8988T (cell line): Measurements from ENCODE around the gene SLC12A7.
A peak's percentile ranks its signal among the peaks of the same experiment; 100 is the strongest.

Source experiments
- DNase-seq: peaks from one replicate; pipeline ENCODE4 v3.0.0; 2011

The SLC12A7 gene

DNA sequence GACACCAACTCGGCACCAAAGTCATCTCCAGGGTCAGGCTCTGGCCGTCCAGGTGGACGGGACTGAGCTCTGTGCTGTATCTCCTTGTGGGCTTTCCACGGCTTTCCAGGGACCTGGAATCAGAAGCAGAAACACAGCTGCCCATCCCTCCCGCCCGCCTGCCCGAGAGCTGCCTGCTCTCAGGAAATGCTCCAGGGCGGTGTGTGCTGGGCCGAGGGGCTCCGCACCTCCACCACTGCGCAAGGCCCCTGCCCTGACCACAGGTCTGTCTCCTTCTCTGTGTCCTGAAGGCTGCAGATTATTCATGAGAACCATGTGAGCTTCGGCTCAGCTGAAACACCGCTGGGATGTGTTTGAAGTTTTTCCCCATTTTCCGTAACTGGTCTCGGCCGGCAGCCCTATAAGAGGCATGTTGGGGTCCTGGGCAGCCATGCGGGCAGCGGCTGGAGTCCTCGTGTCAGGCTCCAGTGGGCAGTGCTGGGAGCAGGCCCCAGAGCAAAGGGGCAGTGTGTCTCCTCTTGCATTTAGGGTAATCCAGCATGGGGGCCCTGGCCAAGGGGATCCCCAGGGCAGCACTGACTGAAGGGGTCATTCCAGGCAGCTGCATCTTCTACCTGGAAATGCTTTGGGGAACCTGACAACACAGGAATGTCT is 80.4 kb downstream of the SLC12A7 start:
- peak; percentile 18 for DNase-seq

DNA sequence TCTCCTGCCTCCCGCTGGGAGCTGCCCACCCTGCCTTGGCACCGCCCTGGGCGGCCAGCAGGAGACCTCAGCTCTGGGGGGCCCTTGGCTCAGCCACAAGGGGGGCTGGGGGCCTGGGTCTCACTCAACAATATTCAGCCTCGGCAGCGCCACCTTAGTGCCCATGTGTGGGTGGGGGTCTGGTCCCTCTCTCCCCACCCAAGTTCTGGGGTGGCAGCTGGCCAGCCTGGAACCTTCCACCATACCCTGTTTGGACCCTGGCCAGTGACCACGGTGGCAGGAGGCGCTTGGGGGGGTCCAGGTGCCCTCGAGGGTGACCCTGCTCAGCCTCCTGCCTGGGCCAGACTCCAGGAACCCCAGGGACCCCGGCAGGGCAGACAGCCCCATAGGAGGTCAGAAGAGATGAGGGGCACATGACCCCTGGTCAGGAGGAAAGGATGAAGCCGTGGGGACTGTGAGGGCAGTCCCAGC is 81.0 kb downstream of the SLC12A7 start:
- no peak for DNase-seq

DNA sequence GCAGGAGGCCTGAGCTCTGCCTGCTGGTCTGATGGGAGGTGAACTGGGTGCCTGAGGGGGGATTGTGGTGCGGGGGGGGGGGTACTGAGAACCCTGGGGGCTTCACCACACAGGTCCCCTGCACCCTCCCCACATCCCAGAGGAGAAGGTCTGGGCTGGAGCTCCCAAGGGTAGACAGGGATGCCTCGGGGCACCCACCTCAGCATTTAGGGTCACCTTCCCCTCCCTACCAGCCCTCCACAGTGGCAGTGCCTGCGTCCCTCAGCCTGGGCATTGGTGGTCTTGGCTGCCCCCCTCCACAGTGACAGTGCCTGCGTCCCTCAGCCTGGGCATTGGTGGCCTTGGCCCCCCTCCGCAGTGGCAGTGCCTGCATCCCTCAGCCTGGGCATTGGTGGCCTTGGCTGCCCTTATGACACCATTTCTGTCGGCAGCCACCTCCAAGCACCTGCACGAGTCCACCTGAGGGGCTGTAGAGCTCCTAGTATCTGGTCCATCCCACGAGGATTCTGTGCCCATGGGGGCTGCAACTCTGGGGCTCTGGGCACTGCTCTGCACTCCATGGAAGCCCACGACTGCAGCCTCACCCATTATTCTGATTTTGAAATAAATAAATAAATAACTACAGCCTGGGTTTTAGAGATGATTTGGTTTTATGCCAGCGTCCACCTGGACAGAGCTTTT is 81.8 kb downstream of the SLC12A7 start:
- DNase-seq, result peak; percentile 29

DNA sequence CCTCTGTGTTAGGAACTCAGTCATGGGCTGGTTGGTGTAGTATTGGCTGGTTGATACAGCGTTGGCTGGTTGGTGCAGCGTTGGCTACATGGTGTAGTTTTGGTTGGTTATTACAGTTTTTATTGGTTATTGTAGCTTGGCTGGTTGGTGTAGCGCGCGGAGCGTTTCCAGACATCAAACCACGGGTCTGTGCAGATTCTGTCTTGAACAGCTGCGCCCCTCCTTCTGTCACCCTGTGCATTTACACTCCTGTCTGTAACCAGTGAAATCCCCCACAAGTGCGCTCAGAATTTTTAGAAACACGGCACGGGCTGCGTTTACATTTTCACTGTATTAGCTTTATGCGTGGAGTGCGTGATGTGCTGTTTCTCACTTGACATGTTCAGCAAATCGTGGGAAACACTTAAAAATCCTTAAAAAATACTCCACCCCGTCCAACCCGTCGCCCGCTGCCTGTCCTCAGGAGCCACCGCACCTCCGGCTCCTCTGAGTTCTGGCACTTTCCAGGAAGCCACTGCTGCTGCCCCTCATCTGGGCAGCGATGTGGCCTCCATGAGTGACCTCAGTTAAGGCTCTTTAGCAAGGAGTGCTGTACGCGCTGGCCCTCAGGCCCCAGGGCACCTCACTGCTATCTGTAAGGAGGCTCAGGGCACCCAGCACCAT is 82.5 kb downstream of the SLC12A7 start:
- DNase-seq, result peak; percentile 21

DNA sequence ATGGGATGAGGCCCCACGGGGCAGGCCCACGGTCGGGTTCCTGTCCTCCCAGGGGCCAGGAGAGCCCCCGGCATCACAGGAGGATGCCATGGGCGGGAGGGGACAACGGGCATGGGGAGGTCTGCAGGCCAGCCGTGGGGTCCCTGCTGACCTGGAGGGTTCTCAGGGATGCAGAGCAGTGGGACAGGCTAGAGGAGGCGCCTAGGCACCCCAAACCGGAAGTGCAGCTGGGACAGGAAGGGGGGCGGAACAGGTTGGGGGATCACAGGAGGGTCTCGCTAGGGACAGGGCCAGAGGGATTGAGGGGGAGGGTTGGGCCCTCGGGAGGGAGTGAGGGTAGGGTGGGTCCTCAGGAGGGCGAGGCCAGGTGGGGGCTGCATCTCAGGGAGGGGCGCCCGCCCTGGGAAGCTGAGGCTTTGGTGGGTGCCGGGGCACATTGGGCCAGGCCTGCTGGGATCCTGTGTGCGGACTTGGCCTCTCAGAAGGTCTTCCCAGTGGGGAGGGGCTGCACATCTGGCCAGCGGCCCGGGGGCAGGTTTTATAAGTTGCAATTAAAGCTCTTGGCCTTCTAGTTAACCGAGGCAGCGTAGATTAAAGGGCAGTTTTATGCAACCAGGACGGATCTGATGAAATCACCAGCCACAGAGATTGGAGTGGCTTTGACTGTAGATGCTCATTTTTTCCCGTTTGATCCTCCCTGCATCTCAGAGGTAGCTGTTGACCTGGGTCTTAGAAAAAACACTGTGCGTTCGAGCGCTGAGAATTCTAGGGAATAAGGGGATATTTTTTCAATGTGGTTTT is 83.2 kb downstream of the SLC12A7 start:
- peak; percentile 30 for DNase-seq

DNA sequence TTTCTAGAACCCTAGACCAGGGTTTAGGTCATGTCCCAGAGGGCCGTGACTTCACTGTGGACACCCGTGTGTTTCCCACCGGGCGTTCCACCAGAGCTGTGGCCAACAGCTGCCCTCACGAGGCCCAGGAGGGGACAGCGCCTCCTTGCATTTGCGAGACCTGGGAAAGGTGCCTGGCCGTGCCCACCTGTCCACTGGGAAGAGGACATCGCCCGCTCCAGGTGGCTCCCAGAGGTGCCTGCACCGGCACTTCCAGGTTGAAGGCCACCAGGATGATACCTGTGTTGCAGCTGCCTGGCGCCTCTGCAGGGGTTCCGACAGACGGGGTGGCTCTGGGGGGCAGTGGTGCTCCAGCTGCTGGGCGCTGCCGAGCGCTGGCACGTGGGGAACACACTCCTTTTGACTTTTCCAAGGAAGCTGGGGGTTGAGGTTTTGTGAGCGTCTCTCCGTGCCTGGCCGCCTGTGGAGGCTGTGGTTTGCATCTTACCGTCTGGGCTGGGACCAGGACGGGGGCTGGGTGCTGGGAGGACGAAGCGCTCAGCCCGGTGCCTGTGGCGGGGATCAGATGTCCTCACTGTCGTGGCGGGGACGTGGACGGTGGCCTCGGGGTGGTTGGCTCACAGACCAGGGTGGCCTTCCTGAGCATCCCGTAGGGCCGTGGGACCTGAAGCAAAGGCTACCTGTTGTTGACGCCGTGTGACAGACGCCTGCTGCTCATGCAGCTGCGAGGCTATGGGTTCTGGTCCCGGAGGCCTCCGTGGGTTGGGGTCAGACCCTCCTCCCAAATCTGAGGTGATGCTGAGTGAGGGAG is 84.0 kb downstream of the SLC12A7 start:
- no peak for DNase-seq

DNA sequence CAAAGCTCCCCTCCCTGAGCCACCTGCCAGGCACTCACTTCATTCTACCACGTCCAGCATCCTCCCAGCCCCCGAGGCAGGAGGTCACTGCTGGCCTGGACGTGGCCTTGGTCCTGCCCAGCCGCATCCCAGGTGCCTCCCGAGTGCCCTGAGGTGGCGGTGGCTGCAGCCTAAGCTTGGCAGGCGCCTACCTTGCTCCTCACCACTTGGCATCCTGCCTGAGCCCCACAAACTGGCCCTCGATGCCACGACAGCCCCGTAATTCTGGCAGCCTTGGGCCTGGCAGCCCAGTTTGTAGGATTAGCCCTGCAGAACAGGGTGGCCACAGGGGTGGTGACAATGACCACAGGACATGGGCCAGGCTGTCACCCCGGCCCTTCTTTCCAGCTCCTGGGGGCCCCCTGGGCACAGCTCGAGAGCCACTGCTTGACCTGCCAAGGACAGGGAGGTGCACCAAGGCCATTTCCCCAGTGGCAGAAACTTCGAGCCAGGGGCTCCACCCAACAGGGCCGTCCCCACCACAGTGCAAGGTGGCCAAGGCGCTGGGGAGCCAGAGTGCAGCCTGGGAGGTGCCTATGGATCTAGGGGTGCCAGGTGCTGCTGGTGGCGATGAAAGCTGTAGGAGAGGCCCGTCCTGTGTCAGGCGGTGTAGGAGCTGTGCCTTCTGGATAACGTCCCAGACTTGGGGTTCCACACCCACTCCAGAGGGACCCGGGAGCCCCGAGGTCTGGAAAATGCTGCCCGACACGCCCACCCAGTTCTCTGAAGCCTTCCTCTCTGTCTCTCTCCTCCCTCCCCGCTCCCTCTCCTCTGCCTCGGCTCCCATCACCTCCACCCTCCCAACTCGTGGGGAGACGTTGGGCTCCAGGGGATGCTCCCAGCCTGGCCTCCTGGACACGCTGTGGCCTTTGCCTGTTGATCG is 84.9 kb downstream of the SLC12A7 start:
- DNase-seq, result peak; percentile 15

DNA sequence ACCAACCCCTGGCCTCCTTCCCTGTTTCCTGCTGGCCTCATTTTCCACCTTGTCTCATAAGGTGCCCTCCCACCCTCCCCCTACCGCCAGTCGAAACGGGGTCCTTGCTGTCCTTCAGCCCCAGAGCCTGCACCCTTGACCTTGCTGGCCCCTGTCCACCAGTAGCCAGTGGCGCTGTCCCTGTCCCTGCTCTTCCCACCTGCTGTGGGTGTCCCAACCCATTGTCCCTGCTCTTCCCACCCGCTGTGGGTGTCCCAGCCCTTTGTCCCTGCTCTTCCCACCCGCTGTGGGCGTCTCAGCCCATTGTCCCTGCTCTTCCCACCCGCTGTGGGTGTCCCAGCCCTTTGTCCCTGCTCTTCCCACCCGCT is 89.9 kb downstream of the SLC12A7 start:
- DNase-seq, result peak; percentile 26

DNA sequence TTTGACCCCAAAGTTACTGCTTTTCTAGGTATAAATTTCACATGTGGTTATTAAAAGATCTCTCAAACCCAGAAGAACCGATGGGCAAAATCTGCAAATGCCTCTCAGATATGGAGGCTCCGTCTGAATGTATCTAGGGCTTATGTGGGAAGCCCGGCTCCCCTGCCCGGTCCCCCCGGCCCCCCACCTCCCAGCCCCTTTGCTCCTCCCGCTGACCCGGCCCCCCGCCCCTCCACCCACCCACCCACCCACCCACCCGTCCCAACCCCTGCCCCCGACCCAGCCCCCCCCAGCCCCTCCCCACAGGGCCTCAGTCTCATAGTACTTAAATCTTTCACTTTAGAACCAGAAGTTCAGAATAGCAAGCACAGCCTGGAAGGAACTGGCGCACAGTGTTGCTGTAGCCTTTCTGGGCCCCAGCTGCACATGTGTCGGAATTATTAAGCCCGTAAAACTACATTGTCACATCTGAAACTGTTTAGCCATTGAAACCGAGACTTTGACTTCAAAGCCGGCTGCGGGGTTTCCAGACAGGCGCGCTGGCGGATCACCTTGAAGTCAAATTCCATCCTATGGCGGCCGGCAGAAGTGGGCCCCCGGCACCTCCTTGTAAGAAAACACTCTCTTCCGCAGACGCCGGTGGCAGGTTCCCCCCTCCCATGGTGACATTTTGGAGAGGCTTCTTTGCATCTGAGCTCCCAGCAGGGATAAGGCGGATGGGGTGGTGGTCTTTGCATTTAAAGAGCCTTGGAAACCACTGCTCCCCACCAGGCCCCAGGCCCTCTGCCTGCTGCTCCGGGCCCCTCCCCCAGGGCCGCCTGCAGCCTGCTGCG is 90.5 kb downstream of the SLC12A7 start:
- DNase-seq, result peak; percentile 31

DNA sequence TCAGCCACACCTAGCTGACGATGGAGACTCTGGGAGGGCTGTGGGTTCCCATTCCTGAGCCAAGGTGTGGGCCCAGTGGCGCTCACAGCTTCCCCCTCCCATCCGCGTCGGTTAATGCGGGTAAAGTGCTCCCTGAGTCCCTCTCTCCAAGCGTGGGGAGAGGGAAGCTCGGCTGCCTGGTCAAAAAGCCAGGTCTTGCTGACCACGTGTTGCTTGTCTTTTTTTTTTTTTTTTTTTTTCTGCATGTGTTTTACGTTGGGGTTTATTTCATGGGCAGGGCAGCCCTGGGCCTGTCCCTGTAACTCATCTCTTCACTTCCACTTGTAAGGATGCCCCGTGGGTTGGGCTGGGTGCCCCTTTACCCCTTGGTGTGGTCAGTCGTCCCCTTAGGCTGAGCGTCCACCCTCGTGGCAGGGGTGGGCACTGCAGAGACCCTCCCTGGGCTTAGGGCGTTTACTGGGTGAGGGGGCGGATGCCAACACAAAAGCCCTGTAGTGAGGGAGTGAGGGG is 91.4 kb downstream of the SLC12A7 start:
- peak; percentile 27 for DNase-seq

DNA sequence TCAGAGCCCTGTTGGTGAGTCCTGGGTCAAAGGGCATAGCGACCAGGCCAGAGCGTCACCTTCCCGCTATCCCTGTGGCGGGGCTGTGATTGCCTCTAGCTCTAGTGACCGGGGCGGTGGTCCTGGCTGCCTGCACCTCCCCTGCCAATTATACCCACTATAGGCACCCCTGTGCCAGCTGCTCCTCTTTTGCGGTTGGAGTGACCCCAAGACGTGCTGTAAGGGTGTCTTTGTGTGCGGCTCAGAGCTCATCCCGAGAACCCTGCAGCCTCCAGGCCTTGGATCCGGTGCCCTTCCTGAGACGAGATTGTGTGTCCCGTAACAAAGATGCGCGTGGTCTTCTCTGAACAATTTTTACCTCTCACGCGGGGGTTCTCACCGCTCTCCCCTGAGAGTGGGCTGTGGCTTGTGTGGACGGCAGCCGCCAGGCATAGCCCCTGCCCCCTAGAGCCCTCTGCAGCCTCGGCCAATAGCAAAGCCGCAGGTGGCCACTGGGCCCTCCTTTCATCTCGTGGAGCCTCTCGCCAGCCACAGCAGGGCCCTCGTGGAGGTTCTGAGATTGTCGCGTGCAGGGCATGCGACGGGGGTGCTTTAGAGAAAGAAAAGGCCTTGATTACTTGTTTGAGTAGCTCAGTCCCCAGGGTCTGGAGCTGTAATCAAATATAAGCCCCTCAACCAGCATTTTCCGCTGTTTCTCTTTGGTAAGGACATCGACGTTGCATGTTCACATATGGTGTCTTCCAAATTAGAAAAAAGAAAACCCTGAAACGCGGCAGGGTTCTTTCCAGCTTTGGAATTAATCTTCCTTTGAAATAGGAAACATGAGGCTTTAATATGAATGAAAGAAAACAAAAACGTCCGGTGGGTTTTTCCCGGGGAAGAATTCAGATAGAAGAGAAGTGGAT is 92.6 kb downstream of the SLC12A7 start:
- DNase-seq, result no peak

DNA sequence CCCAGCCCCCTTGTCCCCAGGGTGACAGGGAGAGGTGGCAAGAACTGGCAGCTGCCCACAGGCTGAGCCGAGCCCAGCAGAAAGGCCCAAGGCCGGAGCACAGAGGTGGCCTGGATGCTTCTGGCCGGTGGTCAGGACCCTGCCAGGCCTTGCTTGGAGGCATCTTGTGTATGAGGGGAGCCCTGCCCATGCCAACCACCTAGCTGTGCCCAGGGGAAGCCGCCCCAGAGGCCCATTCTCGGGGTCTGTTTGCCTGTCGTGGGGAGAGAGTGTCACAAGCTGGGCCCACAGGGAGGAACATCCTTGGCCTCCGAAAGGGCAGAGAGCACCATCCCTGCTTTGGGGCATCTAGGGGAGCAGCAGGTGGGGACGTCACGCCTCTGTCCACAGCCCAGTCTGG is 93.3 kb downstream of the SLC12A7 start:
- DNase-seq, result no peak

DNA sequence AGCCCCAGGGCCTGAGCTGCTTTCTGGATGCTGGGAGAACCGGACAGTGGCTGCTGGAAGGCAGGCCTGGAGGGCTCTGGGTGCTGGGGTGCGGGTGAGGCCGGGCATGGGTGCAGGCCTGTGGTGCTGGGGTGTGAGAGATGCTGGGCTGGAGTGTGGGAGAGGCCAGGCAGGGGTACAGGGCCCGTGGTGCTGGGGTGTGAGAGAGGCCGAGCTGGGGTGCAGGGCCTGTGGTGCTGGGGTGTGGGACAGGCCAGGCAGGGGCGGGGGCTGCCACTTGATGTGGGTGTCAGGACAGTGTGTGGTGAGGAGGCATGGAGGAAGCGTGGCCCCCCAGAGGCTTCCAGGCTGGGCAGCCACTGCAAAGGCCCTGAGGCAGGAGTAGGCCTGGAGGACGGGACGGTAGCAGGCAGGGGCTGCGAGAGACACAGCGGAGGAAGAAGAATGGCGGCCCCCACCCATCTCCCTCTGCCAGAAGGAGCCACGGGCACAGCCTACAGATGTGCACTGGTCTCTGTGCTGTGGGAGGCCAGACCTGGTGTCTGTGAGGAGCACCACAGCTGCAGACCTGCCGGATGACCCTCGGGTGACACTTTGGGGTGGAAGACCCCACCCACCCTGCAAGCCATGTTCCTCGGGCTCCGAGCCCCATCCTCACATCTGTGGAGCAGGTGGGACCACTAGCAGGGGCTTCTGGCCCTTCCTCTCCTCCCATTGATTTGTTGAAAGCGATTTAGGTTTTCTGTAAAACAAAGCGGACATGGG is 94.0 kb downstream of the SLC12A7 start:
- DNase-seq, result no peak

DNA sequence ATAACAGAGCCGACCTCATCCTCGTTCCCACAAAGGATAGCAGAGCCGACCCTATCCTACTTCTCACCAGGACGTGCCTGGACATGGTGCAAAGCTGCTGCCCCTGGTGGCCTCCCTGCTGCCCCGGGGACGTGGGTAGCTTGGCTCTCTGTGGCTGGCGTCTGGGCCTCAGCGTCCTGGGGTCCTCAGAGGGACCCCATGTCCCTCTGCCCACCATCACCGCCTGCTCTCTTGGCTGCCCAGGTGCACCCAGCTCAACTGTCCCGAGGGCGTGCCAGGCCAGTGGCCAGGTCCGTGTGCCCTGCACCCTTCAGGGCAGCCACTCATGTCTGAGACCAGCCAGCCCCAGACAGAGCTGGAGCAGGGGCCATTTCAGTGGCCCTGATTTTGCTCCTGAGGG is 94.8 kb downstream of the SLC12A7 start:
- no peak for DNase-seq

DNA sequence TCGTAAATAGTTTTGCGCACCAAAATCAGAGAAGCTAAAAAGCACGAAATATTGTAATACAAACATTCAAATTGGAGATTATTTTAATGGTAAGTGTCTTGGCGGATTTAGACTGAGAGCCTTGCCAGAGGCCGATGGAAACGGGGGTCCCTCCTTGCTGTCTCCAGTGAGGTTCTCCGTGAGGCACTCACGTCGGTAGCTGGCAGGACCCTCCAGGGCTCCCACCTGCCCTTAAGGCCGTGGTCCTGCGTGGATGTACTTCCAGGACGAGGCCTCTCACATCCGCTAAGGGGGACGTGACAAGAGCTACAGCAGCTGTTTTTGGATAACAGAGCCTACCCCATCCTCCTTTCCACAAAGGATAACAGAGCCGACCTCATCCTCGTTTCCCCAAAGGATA is 95.4 kb downstream of the SLC12A7 start:
- no peak for DNase-seq

DNA sequence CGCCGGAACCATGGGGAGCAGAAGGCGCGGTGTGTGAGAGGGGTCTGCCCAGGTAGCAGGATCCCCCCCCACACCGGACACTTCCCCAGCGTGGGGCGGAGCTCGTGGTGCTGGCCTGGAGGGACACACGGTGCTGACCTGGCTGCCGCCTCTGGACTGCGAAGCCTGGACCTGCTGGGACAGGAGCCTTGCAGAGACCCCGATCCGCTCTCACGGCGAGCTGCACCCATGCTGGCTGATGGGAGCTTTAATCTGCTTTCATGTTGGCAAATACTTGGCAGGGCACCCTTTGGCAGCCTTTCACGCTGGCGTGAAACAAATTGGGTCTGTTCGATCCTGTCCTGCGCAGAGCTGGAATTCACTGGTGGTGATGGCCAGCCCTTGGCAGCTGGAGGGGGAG is 95.8 kb downstream of the SLC12A7 start:
- no peak for DNase-seq

DNA sequence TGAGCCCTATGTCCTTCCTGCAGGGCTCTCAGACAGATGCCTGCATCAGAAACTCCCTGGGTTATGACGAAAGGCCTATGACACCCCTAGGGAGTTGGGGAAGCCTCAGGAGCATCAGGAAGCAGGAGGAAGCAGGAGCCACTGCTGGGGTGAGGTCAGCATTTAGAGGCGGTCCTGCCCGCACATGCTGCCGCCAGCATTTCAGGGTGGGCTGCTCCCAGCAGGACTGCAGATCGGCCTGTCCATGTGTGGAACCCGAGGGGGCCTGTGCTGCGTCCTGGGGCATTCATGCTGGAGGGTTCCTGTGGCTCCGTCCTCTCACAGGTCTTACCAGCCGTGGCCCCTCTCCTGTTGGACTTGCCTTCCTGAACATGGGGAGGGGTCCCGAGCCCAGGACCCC is 96.4 kb downstream of the SLC12A7 start:
- no peak for DNase-seq

DNA sequence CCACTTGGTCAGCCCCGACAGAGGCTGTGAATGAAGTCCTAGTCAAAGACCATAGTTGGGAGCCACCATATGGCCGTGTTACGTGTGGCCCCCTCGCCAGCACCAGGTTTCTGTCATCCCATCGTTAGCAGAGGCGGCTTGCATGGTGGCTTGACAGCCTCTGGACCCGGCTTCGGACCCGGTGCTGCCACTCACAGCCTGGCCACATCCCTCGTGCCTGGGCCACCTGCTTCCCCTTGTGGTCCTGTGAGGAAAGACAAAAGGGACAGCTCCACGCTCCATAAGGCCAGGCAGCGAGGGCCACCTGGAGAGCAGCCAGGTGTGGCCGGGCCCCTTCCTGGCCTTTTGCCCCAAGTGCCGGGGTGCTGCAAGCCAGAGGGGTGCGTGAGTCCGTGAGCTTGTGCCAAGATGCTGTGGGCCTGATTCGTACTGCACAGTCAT is 97.1 kb downstream of the SLC12A7 start:
- peak; percentile 88 for DNase-seq
